HG03565 (cell line): ENCODE results near the gene ZNF740.

Experiments used
- ATAC-seq: cut with Tn5 transposase; IDR thresholded peaks from one replicate; pipeline ENCODE4 v1.9.1; 2021; ENCODE audit warnings: mild to moderate bottlenecking, moderate library complexity; ENCODE audit not compliant: unreplicated experiment

ZNF740 gene

DNA sequence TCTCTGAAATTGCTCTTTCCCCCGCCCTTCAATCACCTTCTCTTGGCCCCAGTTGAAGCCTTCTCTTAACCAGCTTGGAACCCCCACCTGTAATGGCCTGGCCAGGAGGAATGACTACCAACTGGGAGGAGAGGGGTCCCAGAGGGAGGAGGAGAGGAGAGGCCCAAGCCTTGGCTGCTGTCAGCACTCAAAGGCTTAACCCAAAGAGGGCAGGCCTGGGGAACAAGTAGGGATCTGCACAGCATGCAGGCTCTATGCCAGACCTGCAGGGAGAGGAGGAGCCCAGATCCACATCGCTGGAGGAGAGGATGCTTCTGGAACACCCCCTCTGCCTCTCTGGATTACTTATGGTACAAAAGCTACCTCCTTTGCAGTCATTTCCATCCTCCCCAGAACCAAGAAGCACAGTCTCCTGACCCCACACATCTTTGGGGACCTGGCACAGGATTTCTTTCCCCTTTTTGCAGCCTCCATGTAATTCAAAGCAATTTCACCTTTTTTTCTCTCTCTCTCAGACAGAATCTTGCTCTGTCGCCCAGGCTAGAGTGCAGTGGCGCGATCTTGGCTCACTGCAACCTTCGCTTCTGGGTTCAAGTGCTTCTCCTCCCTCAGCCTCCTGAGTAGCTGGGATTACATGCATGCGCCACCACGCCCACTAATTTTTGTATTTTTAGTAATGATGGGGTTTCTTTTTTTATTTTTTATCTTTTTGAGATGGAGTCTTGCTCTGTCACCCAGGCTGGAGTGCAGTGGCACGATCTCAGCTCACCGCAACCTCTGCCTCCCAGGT lies 45.3 kb downstream of the ZNF740 start:
- ATAC-seq = no peak

DNA sequence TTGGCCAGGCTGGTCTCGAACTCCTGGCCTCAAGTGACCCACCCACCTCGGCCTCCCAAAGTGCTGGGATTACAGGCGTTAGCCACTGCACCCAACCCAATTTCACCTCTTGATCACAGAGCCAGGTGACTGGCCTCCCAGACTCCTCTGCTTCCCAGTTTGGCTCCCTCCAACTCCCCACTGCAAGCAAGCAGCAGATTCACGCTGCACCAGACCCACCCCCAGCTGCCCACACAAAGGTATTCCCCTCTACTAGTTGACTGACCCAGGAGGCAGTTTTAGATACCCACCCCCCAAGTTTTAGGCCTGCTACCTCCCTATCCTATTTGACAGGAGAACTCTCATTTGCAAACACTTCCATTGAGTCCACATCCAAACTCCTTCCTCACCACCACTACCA lies 46.3 kb downstream of the ZNF740 start:
- no peak for ATAC-seq

DNA sequence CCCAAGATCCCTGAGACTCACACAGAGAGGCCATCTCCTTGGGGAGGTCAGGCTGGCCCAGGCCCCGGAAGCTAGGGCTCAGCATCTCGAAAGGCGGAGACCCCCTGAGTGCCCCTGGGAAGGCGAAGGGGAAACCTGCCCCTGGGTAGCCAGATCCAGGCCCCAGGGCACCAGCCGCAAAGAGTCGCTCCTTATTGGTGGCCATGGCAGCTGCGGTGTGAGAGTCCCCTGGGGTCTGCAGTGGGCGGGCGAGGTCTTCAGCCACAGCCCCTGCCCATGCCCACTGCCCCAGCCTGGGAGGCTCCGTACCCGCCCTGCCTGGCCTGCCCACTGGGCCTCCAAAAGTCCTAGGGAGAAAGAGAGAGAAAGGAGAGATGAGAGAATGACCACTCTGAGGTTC lies 46.8 kb downstream of the ZNF740 start:
- ATAC-seq = no peak

DNA sequence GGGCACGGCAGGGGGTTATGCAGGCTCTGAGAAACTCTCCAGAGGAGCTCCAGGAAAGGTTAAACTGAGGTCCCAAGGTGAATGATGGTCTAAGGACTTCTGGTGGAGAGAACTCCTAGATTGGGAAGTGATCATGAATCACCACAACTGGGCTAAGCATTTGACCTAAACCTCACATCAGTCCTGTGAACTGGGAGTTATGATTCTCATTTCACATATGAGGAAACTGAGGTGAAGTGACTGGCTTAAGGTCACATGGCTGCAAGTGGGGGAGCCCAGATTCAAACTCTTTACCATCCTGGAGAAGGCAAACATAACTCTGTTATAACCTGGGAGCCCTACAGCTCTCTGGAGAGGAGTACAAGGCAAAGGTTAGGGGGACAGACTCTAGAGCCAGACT lies 47.3 kb downstream of the ZNF740 start:
- no peak for ATAC-seq

DNA sequence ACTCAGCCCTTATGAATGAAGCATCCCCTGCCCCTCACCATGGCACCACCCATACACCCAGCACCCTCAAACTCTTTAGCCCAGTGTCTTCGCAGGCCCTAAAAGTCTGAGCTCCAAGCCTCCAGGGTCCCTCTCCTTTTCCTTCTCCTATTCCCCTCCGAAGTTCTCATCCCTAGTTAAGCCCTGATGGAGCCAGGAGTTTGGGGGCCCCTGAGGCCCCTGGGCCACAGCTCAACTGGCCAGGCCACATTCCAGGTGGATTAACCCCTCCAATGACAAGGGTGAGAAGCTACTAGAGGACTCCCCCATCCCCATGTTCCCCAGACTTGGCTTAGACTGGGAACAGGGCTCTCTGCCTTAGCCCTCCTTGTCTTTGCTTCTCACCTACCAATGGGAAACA lies 48.9 kb downstream of the ZNF740 start:
- ATAC-seq = no peak

DNA sequence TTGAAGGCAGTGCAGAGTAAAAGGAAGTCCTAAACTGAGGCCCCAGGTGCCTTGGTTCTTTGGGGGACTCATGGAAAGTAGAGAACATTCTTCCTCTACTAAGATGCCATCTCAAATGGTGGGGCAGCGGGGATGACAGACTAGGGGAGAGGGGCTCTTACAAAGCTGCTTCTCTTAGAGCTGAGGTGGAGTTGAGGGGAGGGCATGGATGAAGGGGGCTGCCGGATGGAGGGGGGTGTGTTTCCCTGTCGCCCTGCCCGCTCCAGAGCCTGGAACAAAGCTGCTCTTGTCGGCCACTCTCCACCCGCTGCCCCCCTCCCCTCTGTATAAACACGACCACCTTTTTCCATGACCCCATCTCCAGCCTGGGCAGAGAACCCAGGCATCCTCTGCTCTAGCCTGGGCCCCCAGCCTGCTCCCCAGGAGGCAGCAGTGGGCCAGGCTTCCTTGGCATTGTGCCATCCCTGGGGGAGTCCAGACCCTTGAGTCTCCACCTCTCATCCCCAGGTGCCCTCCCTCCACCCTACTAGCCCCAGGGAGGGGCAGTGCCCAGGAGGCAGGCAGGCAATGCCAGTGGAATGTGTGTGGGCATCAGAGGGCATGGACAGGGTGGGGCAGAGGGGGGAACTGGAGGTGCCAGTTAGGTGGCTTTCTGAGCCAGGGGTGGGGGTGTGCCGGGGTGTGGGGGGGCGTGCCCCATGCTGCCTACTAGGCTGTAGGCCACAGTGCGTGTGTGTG lies 49.8 kb downstream of the ZNF740 start:
- ATAC-seq = no peak

DNA sequence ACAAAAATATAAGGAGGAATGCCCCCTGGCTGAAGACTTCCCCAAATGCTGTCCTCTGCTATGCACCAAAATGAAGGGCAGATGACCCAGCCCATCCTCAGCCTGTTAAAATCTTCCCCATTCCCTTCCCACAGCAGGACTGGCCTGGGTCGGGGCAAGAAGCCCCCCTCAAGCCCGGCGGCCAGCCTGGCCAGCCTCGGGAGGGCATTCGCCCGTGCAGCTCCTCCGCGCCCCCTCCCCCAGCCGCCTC lies 51.1 kb downstream of the ZNF740 start:
- ATAC-seq = no peak

DNA sequence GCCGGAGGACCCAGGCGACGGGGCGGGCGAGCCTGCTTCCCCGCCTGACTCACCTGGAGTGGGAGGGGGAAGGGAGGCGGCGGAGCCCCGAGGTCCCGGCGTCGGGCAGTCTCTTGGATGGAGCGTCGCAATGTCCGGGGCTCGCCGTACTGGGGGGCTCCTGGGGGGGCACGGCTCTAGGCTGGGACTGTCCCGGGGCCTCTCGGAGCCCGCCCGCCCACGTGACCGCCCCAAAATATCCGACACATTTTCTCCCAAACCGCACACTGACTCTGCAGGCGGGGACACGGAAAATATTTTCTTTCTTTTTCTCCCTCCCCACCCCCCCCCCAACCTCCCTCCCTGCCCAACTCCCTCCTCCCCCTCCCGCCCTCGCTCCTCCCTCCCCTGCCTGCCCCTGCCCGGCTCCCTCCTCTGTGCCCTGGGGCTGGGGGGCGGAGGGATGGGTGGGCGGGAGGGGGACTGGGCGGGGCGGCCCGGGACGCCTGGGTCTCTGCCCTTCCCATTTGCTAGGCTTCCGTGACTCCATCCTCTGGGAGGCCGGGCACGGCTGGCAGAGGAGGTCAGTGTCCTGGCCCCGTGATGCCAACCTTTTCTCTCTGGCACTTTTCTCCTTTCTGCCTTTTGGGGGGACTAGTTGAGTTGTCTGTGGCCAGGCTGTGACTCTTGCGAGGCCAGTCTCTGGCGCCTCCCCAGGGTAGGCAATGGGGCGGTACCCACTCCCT lies 51.6 kb downstream of the ZNF740 start, which contains the start of gene RARG:
RARG (minus strand) TSS at position 289 of the 725 bp plus-strand sequence. CDS start 4,664 bp downstream, outside the sequence.
- ATAC-seq = no peak

DNA sequence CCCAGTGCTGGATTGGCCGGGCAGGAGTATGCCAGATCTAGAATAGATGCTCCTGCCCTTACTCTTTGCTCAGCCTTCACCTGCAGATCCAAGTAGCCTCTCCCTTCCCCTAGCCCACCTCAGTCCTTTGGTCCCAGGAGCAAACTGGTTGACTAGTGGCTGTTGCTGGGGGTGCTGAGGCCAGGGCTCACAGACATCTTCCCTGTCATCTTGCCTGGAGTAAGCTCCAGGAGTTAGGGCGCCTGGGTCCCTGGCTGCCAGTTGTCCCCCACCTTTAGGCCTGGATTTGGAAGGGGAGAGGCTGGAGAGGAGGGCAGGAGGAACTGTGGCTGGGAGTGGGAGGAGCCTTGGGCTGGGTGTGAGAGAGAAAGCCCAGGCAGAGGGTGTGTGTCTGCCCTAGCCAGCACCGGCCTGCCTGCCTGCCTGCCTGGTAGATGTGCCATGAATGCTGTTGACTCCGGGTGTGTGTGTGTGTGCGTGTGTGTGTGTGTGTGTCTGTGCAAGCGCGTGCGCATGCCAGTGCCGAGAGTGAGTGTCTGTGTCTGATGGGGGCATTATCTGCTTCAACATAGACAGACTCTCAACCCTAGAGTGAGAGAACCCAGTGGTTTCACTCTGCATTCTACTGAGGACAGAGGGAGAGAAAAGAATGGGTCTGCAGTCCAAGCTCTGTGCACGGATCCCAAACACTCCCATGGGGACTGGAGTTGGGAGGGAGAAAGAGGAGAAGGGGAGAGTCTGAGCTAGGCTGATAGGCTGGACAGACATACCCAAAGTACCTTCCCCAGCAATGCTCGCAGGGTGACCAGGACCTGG lies 52.3 kb downstream of the ZNF740 start:
- no peak for ATAC-seq

DNA sequence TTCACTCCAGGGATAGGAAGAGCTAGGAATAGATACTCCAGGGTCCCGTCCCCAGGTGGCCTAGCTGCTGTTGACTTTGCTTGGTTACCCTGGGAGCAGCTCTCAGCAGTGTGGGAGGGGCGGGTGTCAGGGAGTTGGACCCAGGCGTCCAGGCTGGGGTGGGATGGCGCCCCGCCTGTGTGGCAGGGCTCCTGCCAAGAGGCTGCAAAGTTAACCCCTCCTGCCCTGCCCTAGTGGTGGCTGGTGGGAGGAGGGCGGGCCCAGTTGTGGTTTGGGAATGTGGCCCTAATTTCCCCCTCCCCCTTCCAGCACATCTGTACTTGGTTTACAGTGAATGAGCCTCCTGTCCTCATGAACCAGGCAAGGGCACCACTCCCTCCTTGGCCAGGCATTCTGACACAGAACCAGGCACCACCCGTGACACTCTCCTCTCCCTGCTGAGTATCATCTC lies 53.2 kb downstream of the ZNF740 start:
- no peak for ATAC-seq

DNA sequence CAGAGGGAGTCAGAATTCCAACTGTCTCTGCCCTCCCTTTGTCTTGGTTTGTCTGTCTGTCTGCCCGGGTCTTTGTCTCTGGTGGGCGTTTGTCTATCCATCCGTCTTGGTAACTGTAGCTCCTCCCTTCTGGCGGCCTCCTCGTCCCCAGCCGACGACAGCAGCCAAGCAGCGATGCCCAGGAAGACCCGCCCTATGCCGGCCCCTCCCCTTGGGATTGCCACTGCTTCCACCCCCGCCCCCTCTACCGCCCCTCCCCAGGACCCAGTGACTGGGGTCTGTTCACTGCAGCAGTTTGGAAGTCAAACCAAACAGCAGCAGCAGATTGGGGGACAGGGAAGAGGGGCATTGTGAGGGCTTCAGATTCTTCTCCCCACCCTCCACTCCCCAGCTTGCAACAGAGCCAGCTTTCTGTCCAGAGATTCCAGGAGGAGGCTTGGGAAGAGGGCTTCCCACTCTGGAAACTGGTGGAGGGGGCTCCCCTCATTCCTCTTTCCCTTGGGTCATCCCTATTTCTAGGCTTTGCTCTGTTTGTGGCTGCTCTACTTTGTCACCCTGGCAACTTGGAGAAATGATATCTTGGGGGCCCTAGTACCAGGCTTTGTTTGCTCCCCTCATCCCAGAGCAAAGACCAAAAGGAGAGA lies 53.9 kb downstream of the ZNF740 start:
- no peak for ATAC-seq

DNA sequence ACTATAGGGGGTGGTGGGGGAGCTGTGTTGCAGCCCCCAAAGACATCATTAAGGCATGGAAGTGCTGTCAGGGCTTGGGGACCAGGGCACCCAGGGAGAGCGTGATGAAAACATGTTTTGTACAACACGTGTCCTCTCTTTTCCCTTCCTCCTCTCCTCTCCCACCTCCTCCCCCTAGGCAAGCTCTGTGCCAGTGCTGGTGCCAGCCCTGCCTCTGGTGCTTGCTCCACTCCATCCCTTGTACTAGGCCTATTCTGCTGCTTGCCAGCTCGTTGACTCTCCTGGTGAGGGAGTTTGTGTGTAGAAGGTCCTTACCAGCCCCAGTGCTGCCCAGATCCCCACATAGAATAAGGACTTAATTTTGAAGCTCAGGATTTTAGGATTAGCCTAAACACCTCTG lies 54.6 kb downstream of the ZNF740 start:
- no peak for ATAC-seq

DNA sequence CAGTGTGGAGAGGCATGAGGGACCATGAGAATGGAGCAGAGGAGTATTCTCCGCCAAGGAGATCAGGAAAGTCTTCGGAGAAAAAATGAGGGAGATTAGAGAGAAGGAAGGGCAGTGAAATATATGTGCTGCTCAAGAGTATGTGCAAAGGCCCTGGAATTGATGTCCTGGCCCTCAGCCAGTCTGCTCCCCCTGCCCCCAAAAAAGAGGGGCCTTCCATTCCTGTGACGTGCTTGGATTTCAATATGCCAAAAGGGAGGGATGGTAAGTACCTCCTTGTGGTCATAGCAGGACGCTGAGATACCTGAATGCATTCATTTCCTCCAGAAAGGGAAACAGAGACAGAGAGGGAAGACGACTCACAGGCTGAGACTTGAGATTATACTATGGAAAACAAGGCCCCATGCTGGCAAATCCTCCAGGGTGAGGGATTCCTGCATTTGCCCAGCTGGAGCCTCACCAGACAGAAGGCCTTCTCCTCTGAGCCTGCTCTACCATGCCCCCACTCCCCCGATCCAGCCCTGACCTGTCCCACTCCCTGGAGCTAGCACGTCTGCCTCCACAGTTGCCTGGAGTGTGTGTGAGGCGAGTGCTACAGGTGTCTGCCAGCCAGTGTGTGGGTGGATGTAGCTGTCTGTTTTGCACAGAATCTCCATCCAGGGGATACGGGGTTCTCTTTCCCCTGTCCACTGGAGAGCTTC lies 55.4 kb downstream of the ZNF740 start:
- ATAC-seq = no peak

DNA sequence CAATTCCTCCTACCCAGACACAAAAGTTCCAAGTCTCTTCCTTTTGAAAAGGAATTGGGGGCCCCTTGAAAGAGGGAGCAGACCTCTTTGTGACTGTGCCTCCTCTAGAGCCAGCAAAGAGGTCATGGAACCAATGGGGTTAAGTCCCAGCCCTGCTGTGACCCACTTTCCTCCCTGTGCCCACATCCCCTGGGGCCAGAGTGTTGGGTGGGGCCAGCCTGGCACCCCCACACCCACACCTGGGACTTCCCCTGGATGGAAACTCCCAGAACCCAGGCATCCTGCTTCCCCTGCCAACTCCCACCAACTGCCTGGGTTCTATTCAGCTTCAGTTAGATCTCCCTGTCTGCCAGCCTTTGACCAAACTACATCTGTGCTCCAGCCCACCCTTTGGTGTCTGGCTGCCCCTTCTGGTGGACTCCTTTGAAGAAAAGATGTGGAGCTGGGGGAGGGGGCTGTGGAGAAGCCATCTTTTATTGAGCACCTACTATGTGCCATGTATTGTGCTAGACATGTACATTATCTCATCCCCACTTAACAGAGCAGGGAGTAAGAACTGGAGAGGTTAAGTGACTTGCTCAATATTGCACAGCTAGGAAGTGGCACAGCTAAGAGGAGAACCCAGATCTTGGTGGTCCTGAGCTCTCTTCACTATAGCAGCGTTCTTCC lies 56.1 kb downstream of the ZNF740 start:
- ATAC-seq = no peak

DNA sequence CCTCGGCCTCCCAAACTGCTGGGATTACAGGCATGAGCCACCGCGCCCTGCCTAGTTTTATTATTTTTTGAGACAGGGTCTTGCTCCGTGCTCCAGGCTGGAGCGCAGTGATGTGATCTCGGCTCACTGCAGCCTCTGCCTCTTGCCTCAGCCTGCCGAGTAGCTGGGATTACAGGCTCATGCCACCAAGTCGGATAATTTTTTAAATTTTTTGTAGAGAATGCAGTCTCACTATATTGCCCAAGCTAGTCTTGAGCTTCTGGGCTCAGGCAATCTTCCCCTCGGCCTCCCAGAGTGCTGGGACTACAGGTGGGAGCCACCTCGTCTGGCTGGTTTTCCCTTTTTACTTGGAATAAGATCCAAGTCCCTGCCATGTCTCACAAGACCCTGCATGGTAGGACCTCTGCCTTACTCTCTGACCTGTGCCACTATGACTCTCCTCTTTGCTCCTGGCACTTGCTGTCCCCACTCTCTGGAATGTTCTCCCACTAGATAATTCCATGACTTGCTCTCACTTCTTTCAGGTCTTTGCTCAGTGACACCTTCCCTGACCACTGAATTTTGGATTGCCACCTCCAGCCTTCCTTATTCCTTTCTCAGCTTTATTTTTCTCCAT lies 59.2 kb downstream of the ZNF740 start:
- ATAC-seq = no peak

DNA sequence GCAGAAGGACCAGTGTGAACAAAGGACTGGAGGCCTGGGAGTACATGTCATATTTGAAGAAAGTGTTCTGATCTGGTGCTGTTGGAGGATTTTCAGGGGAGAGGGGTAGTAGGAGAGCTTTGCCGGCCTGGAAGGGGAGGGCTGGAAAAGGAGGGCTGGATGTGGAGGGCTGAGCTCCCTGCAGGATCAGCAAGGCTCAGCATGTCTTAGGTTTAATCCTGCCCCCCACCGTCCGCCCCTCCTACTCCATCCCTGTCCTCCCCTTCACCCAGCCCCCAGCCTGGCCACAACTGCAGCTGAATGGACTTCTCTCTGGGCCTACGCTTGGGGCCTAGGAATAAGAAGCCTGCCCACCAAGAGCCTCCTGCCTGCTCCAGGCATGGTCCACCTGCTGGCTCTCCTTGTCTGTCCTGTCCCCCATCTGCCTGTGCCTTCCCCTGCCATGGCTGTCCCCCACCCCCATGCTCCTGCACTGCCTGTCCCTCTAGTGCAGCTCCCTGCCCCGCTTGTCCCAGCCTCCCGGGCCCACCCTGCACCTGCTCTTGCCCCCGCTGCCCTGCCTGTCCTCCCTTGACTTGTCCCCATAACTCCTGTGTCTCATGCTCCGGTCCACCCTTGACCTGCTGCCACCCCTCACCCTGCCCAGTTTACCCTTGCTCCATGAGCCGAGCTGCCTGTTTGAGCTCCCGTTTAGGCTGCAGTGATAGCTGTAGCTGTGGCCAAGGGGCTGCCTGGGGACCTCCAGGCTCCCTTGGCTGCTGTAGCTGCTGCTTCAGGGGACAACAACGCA lies 61.3 kb downstream of the ZNF740 start:
- no peak for ATAC-seq

DNA sequence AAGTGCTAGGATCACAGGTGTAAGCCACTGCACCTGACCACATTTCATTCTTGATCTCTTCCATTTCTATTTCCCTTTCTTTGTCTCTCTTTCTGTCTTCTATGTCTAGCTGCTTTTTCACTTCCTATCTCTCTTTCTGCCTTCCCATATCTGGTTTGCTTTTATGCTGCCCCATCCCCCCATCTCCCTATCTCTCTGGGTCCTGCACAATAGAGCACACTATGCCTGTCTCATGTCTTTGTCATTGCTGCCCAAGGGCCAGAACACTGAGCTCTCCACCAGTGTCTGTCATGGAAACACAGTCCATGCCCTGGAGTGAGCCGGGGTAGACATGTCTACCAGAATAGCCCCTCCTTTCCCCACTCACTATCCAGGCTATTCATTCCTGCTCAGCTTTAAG lies 63.8 kb downstream of the ZNF740 start:
- ATAC-seq = no peak
